Measurements from ENCODE around the gene RAD51D.

The RAD51D gene

GRCh38 chr17:35132816-35133550 is 13.3 kb upstream of the RAD51D start:
- whole genome bisulfite sequencing, 2 donors (ENCODE audit: extremely low coverage in 2 of 2, insufficient read length in 2 of 2, insufficient replicate concordance in 1 of 2): no CpG with 5 or more reads among the region's 22 CpGs
- Histone ChIP-seq H3K4ac (ENCODE audit: low read length) (no peak overlapping the region), H3K4me3 (ENCODE audit: low read length in 2 of 2) (peak overlapping the region in 1 of 2 donors; percentile 30), H3K27me3 (ENCODE audit: control insufficient read depth in 3 of 3, insufficient read depth in 3 of 3, low read depth in 1 of 3, low read length in 3 of 3) (no peaks in the 10 kb centered on the region), H3K36me3 (replicated peaks in 1 of 2; ENCODE audit: control insufficient read depth in 2 of 2, insufficient read depth in 2 of 2, low read length in 2 of 2) (peaks cover 62 to 83% of the 10 kb centered on the region in 2 donors), H2BK15ac (ENCODE audit: low read length) (no peak overlapping the region), H3K18ac (ENCODE audit: low read length) (no peak overlapping the region), H4K91ac (ENCODE audit: low read depth, low read length, poor library complexity) (no peak overlapping the region), H3K9me3 (replicated peaks in 1 of 2; ENCODE audit: control insufficient read depth in 2 of 2, insufficient read depth in 1 of 2, low read depth in 1 of 2, low read length in 2 of 2) (peaks cover 5 to 10% of the 10 kb centered on the region in 2 donors), H3K14ac (ENCODE audit: low read length) (no peak overlapping the region), H3K9ac (ENCODE audit: low read depth, low read length, poor library complexity) (no peak overlapping the region), H2AK5ac (ENCODE audit: low read depth, low read length) (no peak overlapping the region), H2AFZ (ENCODE audit: low read length) (no peak overlapping the region), H3K4me2 (ENCODE audit: insufficient read depth, low read length, poor library complexity, severe bottlenecking) (no peak overlapping the region), H3K27ac (replicated peaks; ENCODE audit: low read length) (no peak overlapping the region), H3K4me1 (ENCODE audit: control insufficient read depth in 2 of 2, insufficient read depth in 1 of 2, low read depth in 1 of 2, low read length in 2 of 2) (no peaks in the 10 kb centered on the region), H2BK120ac (ENCODE audit: low read depth, low read length) (no peak overlapping the region), H3K79me1 (ENCODE audit: low read depth, low read length) (no peaks in the 10 kb centered on the region), H4K8ac (ENCODE audit: low read depth, low read length) (no peak overlapping the region), H2BK5ac (ENCODE audit: low read length) (no peak overlapping the region), H3K23ac (ENCODE audit: low read depth, low read length, poor library complexity) (no peak overlapping the region), H2BK12ac (ENCODE audit: low read length) (no peak overlapping the region)
- no peak for DNase-seq (ENCODE audit: low spot score)

DNA sequence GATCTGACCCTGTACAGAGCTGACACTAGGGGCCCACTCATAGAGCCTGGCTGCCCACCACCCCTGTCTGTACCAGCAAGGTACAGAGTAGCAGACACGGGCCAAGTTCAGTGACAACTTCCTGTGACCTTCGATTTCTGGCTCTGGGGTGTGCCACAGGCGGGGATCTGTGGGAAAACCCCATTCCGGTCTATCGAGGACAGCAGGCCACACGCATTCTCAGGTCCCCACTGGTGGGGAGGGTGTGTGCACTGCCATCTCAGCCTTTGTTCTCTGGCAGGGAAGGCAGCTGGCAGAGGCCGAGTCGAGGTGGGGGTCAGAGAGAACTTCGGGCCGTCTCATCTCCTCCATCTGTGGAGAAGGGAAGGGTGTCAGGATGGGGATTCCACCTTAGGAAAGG is 12.4 kb upstream of the RAD51D start:
- Histone ChIP-seq H2BK120ac (ENCODE audit: low read depth, low read length) (no peak overlapping the region), H3K18ac (ENCODE audit: low read length) (no peak overlapping the region), H3K4me3 (ENCODE audit: low read length in 2 of 2) (no peak overlapping the region), H2AFZ (ENCODE audit: low read length) (no peak overlapping the region), H4K8ac (ENCODE audit: low read depth, low read length) (no peak overlapping the region), H2BK12ac (ENCODE audit: low read length) (no peak overlapping the region), H4K91ac (ENCODE audit: low read depth, low read length, poor library complexity) (no peak overlapping the region), H2AK5ac (ENCODE audit: low read depth, low read length) (no peak overlapping the region), H3K9ac (ENCODE audit: low read depth, low read length, poor library complexity) (no peak overlapping the region), H3K27ac (replicated peaks; ENCODE audit: low read length) (no peak overlapping the region), H3K36me3 (replicated peaks in 1 of 2; ENCODE audit: control insufficient read depth in 2 of 2, insufficient read depth in 2 of 2, low read length in 2 of 2) (peaks cover 54 to 74% of the 10 kb centered on the region in 2 donors), H3K9me3 (replicated peaks in 1 of 2; ENCODE audit: control insufficient read depth in 2 of 2, insufficient read depth in 1 of 2, low read depth in 1 of 2, low read length in 2 of 2) (peaks cover 5 to 10% of the 10 kb centered on the region in 2 donors), H3K4me2 (ENCODE audit: insufficient read depth, low read length, poor library complexity, severe bottlenecking) (no peak overlapping the region), H3K4me1 (ENCODE audit: control insufficient read depth in 2 of 2, insufficient read depth in 1 of 2, low read depth in 1 of 2, low read length in 2 of 2) (no peaks in the 10 kb centered on the region), H3K4ac (ENCODE audit: low read length) (no peak overlapping the region), H3K27me3 (ENCODE audit: control insufficient read depth in 3 of 3, insufficient read depth in 3 of 3, low read depth in 1 of 3, low read length in 3 of 3) (no peaks in the 10 kb centered on the region), H2BK5ac (ENCODE audit: low read length) (no peak overlapping the region), H2BK15ac (ENCODE audit: low read length) (no peak overlapping the region), H3K79me1 (ENCODE audit: low read depth, low read length) (no peaks in the 10 kb centered on the region), H3K14ac (ENCODE audit: low read length) (no peak overlapping the region), H3K23ac (ENCODE audit: low read depth, low read length, poor library complexity) (no peak overlapping the region)
- DNase-seq (ENCODE audit: low spot score): no peak
- WGBS, 2 donors (ENCODE audit: extremely low coverage in 2 of 2, insufficient read length in 2 of 2, insufficient replicate concordance in 1 of 2): no CpG with 5 or more reads among the region's 10 CpGs

- H4K91ac ChIP-seq (ENCODE audit: low read depth, low read length, poor library complexity): no peak overlapping the region
- no peaks in the 10 kb centered on the region for H3K27me3 ChIP-seq (ENCODE audit: control insufficient read depth in 3 of 3, insufficient read depth in 3 of 3, low read depth in 1 of 3, low read length in 3 of 3)
- H3K9me3 ChIP-seq (replicated peaks in 1 of 2; ENCODE audit: control insufficient read depth in 2 of 2, insufficient read depth in 1 of 2, low read depth in 1 of 2, low read length in 2 of 2): peaks cover 5 to 10% of the 10 kb centered on the region in 2 donors
- no peak for DNase-seq (ENCODE audit: low spot score)
- H2BK120ac ChIP-seq (ENCODE audit: low read depth, low read length): no peak overlapping the region
- WGBS, 2 donors (ENCODE audit: extremely low coverage in 2 of 2, insufficient read length in 2 of 2, insufficient replicate concordance in 1 of 2): no CpG with 5 or more reads among the region's 3 CpGs
- no peaks in the 10 kb centered on the region for H3K79me1 ChIP-seq (ENCODE audit: low read depth, low read length)
- H4K8ac ChIP-seq (ENCODE audit: low read depth, low read length): no peak overlapping the region
- H3K4ac ChIP-seq (ENCODE audit: low read length): no peak overlapping the region
- no peak overlapping the region for H2AK5ac ChIP-seq (ENCODE audit: low read depth, low read length)
- H2BK12ac ChIP-seq (ENCODE audit: low read length): no peak overlapping the region
- H3K14ac ChIP-seq (ENCODE audit: low read length): no peak overlapping the region
- no peak overlapping the region for H3K4me3 ChIP-seq (ENCODE audit: low read length in 2 of 2)
- H2AFZ ChIP-seq (ENCODE audit: low read length): no peak overlapping the region
- H3K18ac ChIP-seq (ENCODE audit: low read length): no peak overlapping the region
- no peak overlapping the region for H3K9ac ChIP-seq (ENCODE audit: low read depth, low read length, poor library complexity)
- H3K36me3 ChIP-seq (replicated peaks in 1 of 2; ENCODE audit: control insufficient read depth in 2 of 2, insufficient read depth in 2 of 2, low read length in 2 of 2): peaks cover 41 to 57% of the 10 kb centered on the region in 2 donors
- no peak overlapping the region for H2BK5ac ChIP-seq (ENCODE audit: low read length)
- H3K23ac ChIP-seq (ENCODE audit: low read depth, low read length, poor library complexity): peak overlapping the region; percentile 94
- H3K4me1 ChIP-seq (ENCODE audit: control insufficient read depth in 2 of 2, insufficient read depth in 1 of 2, low read depth in 1 of 2, low read length in 2 of 2): no peaks in the 10 kb centered on the region
- H3K27ac ChIP-seq (replicated peaks; ENCODE audit: low read length): no peak overlapping the region
- no peak overlapping the region for H3K4me2 ChIP-seq (ENCODE audit: insufficient read depth, low read length, poor library complexity, severe bottlenecking)
- no peak overlapping the region for H2BK15ac ChIP-seq (ENCODE audit: low read length)
Measured at GRCh38 chr17:35130392-35130791, 10.7 kb upstream of the RAD51D start.

DNA sequence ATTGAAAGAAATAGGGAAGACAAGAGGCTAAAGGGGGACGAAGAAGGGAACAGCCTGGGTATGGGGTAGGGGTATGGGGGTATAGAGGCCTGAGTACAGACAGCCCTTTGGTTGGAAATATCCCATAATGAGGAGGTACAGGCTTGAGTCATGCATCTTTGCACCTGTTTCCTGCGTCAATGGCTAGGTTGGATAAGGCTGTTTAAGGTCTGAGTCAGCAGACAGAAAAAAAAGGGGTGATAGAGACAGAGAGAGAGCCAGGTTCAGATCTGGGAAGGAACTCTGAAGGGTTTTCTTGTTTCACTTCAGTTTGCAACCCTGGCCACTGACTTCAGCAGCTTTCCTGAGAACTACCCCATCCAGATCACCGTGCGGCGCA is 10.3 kb upstream of the RAD51D start:
- H3K4ac ChIP-seq (ENCODE audit: low read length): no peak overlapping the region
- H3K36me3 ChIP-seq (replicated peaks in 1 of 2; ENCODE audit: control insufficient read depth in 2 of 2, insufficient read depth in 2 of 2, low read length in 2 of 2): peaks cover 37 to 53% of the 10 kb centered on the region in 2 donors
- H3K18ac ChIP-seq (ENCODE audit: low read length): no peak overlapping the region
- no peak overlapping the region for H3K4me2 ChIP-seq (ENCODE audit: insufficient read depth, low read length, poor library complexity, severe bottlenecking)
- no peak overlapping the region for H3K23ac ChIP-seq (ENCODE audit: low read depth, low read length, poor library complexity)
- H3K27me3 ChIP-seq (ENCODE audit: control insufficient read depth in 3 of 3, insufficient read depth in 3 of 3, low read depth in 1 of 3, low read length in 3 of 3): no peaks in the 10 kb centered on the region
- H3K4me1 ChIP-seq (ENCODE audit: control insufficient read depth in 2 of 2, insufficient read depth in 1 of 2, low read depth in 1 of 2, low read length in 2 of 2): no peaks in the 10 kb centered on the region
- H3K9me3 ChIP-seq (replicated peaks in 1 of 2; ENCODE audit: control insufficient read depth in 2 of 2, insufficient read depth in 1 of 2, low read depth in 1 of 2, low read length in 2 of 2): peaks cover 5 to 10% of the 10 kb centered on the region in 2 donors
- no peak overlapping the region for H2BK12ac ChIP-seq (ENCODE audit: low read length)
- no peak overlapping the region for H3K14ac ChIP-seq (ENCODE audit: low read length)
- no peak overlapping the region for H3K27ac ChIP-seq (replicated peaks; ENCODE audit: low read length)
- no peak overlapping the region for H2BK120ac ChIP-seq (ENCODE audit: low read depth, low read length)
- no peak for DNase-seq (ENCODE audit: low spot score)
- no peaks in the 10 kb centered on the region for H3K79me1 ChIP-seq (ENCODE audit: low read depth, low read length)
- WGBS, 2 donors (ENCODE audit: extremely low coverage in 2 of 2, insufficient read length in 2 of 2, insufficient replicate concordance in 1 of 2): no CpG with 5 or more reads among the region's 5 CpGs
- no peak overlapping the region for H3K4me3 ChIP-seq (ENCODE audit: low read length in 2 of 2)
- H4K8ac ChIP-seq (ENCODE audit: low read depth, low read length): no peak overlapping the region
- H2BK15ac ChIP-seq (ENCODE audit: low read length): no peak overlapping the region
- no peak overlapping the region for H2AK5ac ChIP-seq (ENCODE audit: low read depth, low read length)
- H3K9ac ChIP-seq (ENCODE audit: low read depth, low read length, poor library complexity): no peak overlapping the region
- H2BK5ac ChIP-seq (ENCODE audit: low read length): no peak overlapping the region
- H2AFZ ChIP-seq (ENCODE audit: low read length): no peak overlapping the region
- H4K91ac ChIP-seq (ENCODE audit: low read depth, low read length, poor library complexity): no peak overlapping the region

Data from neuronal stem cell (in vitro differentiated cells).